NCI-H2196 (cell line): ENCODE data around the gene ZNF207.
"Not testable (repeated sequence)": the region's sequence is repeated elsewhere in the genome, so short reads cannot be mapped to it uniquely, and the experiment has no call there.

Experiments used
- DNase-seq: peaks from one replicate; lab custom pipeline; 2025; ENCODE audit not compliant: unreplicated experiment; lab: John Stamatoyannopoulos, UW

Gene ZNF207

GRCh38 chr17:32333187-32333586 is 16.8 kb upstream of the ZNF207 start:
- no peak for DNase-seq

GRCh38 chr17:32335046-32335445 is 14.9 kb upstream of the ZNF207 start:
- no peak for DNase-seq

DNA sequence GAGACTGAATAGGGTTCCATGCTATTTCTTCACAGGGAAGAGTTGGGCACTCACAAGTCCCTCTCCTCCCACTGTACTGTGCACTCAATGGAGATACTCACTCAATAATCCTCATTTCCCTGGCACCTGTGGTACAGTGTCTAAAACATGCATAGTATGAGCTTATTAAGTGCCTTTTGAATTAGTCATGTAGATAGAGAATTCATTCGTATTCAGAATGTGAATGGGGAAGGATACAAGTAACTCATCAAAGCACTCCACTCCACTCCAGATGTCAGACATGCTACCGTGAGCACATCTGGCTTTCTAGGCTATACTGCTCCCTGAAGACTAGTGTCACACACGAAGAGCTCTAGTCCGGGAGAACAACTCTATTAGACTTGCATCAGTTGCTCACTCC is 14.3 kb upstream of the ZNF207 start:
- DNase-seq, result no peak

DNA sequence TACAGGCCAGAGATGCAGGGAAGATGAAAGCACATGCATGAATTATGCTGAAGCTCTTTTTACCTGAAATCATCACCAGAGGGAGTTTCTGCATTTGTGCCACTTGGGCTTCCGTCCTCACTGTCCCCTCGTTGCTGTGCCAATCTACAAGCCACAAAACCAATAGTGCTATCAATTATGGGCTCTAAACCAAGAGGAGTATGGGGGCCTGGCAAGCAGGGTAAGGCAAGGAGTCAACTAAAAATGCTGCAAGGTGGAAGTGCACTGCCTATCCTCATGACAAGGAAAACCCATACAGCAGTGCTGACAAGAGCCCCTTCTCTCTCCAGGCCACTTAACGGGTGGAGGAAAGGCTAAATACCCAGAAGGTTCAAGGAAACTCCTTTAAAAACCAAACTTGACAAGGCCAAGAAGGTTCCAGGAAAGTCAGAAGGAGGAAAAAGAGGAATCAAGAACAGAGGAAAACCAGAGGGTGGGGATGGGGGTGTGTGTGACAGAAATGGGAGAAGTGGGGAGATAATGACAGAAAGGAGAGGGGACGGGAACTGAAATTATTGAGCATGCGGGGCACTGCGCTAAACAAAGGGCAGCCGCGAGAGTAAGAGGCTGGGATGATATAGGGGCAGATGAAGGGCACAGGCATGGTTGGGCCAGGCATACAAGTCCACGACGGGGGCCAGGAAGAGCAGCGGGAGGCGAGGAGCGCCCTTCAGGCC is 8.7 kb upstream of the ZNF207 start:
- peak; percentile 3 for DNase-seq

DNA sequence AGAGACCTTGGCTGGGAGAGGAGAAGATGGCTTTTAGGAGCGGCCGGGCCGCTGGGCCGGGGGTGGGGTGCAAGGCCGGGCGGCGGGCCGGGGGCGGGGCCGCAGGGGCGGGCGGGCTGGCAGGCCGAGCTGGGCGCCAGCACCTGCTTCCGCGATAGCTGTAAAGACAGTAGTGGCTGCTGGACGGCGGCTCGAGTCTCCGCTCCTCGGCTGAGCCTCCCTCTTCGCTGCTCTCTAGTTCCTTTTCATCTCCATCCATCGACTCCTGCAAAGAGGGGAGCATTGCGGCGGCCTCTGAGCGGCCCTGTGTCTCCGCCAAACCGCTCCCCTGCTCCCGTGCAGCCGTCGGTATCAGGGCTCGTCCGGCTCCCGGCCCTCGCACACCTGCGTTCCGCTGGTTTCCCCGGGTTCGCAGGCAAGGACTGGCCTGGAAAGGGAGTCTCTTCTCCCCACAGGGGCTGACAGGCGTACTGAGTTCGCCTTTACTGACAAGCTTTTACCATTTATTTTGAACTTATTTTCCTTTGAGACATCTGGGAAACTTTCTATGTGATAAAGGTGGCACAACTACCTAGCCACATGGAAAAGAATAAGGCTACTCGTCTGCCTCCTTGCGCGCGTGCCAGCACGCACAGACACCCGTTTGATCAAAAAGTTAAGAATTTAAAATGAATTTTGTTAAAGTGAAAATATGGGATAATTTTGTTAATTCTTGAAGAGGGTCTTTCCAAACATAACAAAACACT is 7.9 kb upstream of the ZNF207 start, which contains the start of gene C17orf75:
C17orf75 (minus strand) TSS at position 317 of the 746 bp plus-strand sequence; CDS start at position 283, 34 bp downstream.
- DNase-seq, result peak; percentile 64

GRCh38 chr17:32342603-32343325 is 7.2 kb upstream of the ZNF207 start:
- no peak for DNase-seq

DNA sequence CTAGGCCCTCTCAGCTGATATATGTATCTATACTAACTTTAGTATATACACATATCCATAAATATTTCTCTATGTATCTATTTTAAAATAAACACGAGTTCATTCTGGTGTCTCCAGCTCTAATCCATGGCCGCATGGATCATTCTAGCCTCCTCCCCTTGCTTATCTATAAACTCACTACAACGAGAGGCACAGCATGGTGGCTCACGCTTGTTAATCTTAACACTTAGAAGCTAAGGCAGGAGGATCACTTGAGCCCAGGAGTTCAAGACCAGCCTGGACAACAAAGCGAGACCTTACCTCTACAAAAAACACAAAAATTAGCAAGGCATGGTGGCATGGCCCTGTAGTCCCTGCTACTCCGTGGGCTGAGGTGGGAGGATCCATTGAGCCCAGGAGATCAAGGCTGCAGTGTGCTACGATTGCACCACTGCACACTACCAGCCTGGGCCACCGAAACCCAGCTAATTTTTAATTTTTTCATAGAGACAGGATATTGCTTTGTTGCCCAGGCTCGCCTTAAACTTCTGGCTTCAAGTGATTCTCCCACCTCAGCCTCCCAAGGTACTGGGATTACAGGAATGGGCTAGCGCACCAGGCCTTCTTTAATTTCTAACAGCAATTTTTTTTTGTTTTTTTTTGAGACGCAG is 3.9 kb upstream of the ZNF207 start:
- DNase-seq, result no peak

DNA sequence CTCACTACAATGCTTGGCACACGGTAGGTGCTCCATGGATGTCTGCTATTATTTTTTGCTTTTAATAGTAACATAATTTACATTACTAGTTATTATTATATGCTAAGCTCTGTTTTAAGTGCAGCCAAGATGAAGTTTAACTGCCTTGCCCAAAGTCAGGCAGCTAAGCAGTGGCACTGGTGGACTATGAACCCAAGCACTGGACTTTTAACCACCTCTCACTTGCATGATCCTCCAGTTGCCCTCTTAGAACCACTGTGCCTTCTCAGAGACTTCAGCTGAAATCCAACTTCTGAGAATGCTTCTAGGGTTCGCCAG is 1.5 kb upstream of the ZNF207 start:
- no peak for DNase-seq

GRCh38 chr17:32349503-32349853 is 479 bp upstream of the ZNF207 start:
- DNase-seq, result no peak

GRCh38 chr17:32350666-32351418 is 885 bp downstream of the ZNF207 start:
- peak; percentile 0 for DNase-seq

DNA sequence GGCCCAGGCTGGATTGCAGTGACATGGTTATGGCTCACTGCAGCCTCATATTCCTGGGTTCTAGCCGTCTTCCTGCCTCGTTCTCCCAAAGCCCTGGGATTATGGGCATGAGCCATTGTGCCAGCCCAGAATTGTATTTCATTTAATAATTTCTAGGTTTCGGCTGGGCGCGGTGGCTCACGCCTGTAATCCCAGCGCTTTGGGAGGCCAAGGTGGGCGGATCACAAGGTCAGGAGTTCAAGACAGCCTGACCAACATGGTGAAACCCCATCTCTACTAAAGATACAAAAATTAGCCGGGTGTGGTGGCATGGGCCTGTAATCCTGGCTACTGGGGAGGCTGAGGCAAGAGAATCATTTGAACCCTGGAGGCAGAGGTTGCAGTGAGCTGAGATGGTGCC is 2.8 kb downstream of the ZNF207 start:
- not testable (repeated sequence) for DNase-seq

GRCh38 chr17:32355649-32356377 is 5.9 kb downstream of the ZNF207 start:
- DNase-seq, result peak; percentile 0

GRCh38 chr17:32356378-32356743 is 6.4 kb downstream of the ZNF207 start:
- no peak for DNase-seq

GRCh38 chr17:32356750-32357149 is 6.8 kb downstream of the ZNF207 start:
- no peak for DNase-seq

DNA sequence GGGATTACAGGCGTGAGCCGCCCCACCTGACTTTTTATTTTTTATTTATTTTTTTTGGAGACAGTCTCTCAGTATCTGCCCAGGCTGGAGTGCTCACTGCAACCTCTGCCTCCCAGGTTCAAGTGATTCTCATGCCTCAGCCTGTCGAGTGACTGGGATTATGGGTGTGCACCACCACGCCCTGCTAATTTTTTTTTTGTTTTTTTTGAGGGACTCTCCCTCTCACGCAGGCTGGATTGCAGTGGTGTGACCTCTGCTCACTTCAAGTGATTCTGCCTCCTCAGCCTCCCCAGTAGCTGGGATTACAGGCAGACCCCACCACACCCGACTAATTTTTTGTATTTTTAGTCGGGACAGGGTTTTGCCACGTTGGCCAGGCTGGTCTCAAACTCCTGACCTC is 7.7 kb downstream of the ZNF207 start:
- DNase-seq, result no peak

- DNase-seq, result no peak
These were observed 11.3 kb downstream of the ZNF207 start for GRCh38 chr17:32361270-32361669.

DNA sequence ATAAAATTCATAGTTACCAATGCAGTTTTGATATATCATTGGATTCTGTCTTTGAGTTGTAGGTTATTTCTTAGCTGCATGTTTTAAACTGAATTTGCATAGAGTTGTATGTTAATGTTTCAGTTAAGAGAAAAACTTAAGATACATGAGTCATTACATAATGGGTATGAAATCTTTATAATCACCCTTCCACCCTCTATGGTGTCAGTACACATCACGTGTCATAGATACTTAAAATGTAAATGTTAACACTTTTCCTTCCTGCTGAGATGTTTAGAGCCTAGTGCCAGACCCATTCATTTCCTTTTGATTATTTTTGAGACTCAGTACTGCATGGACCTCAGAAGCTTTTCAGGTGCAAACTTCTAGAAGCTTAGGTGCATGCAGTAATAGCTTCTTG is 20.5 kb downstream of the ZNF207 start:
- DNase-seq, result no peak

GRCh38 chr17:32382526-32383223 is 32.7 kb downstream of the ZNF207 start:
- no peak for DNase-seq

DNA sequence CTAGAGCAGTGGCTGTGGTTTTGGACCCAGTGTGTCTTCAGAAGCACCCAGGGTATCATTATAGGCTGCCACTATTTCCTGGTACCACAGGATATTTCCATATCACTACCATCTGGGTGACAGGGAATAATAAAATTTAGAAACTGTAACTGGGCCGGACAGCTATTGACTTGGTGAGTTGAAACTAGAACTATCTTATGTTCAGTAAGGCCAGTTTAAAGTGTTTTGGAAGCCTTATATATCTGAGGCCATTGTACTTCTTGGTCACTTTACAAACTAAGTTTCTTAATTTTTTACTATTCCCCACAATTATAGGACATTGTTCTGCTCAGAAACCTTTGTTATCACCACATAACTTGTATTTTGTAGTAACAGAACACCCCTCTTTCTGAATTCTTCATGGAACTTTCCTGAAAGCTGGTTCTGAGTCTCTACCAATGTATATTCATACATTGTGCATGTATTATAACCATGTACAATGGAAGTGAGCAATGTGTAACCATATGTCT is 34.0 kb downstream of the ZNF207 start:
- no peak for DNase-seq
